Activated CD8-positive, alpha-beta T cell treated with anti-CD3 and anti-CD28 coated beads, Interleukin-2, amount 10 ng/mL, durations not matched to agents 7 days and 5 days (primary cell): ENCODE data around the gene OR6C75. TPM values are rescaled to one million over a fixed set of nuclear protein-coding genes. Genes with fewer than 3 reads are reported as not detected.
"Not testable (repeated sequence)": the region's sequence is repeated elsewhere in the genome, so short reads cannot be mapped to it uniquely, and the experiment has no call there.

Experiments used
- ATAC-seq: fragments of 150-1000 bp; cut with Tn5 transposase; one replicate; pipeline ENCODE4 v1.10.0; 2021; ENCODE audit warnings: moderate library complexity
- CTCF ChIA-PET: fragments of 350-600 bp; sonication (Branson Sonifier 250); formaldehyde crosslinking; loops from one replicate; lab custom pipeline; 2021; ENCODE audit warnings: antibody characterized with exemption; lab: Charles Lee
- POLR2A ChIA-PET: fragments of 350-600 bp; sonication (Branson Sonifier 250); formaldehyde crosslinking; loops from one replicate; lab custom pipeline; 2021; ENCODE audit warnings: antibody characterized with exemption; lab: Charles Lee
- DNase-seq: peaks from one replicate; pipeline ENCODE4 v3.0.0-alpha.2; 2020
- H3K27ac Mint-ChIP-seq: one replicate; pipeline ENCODE4 v1.8.0; 2021; ENCODE audit warnings: mild to moderate bottlenecking, mixed read lengths
- H3K27me3 Mint-ChIP-seq: one replicate; pipeline ENCODE4 v1.8.0; 2021; ENCODE audit warnings: low read depth, mixed read lengths
- H3K36me3 Mint-ChIP-seq: one replicate; pipeline ENCODE4 v1.8.0; 2021; ENCODE audit warnings: low read depth, mixed read lengths
- H3K4me1 Mint-ChIP-seq: one replicate; pipeline ENCODE4 v1.8.0; 2021; ENCODE audit warnings: low read depth, mixed read lengths
- H3K4me3 Mint-ChIP-seq: one replicate; pipeline ENCODE4 v1.8.0; 2021; ENCODE audit warnings: mild to moderate bottlenecking, mixed read lengths
- H3K9me3 Mint-ChIP-seq: one replicate; pipeline ENCODE4 v1.8.0; 2022; ENCODE audit warnings: mixed read lengths; ENCODE audit not compliant: insufficient read depth
- total RNA-seq, 2 experiments: library from RNA; stranded (reverse); gene quantifications; one replicate each; pipeline ENCODE4 v1.2.3, GENCODE V29; 2021

The OR6C75 gene
- not detected for total RNA-seq

GRCh38 chr12:55362675-55363074 lies at the start of gene OR6C75:
TSS of gene OR6C75 (plus strand) at chr12:55362975. CDS start at chr12:55365111, 2,136 bp downstream.
- Mint-ChIP-seq H3K36me3 (no peaks in the 10 kb centered on the region), H3K27ac (no peak within 1 kb of the TSS), H3K9me3 (no peaks in the 10 kb centered on the region), H3K27me3 (peaks cover 6% of the 10 kb centered on the region), H3K4me3 (no peak within 1 kb of the TSS), H3K4me1 (no peaks in the 10 kb centered on the region)
- ATAC-seq (no peak), DNase-seq (no peak)
- CTCF ChIA-PET: interaction anchor here (1.2 kb wide), 1 partner anchor 11 kb away, joined by 3 read pairs; no protein-coding TSS in a partner anchor
- POLR2A ChIA-PET: no interaction called here

DNA sequence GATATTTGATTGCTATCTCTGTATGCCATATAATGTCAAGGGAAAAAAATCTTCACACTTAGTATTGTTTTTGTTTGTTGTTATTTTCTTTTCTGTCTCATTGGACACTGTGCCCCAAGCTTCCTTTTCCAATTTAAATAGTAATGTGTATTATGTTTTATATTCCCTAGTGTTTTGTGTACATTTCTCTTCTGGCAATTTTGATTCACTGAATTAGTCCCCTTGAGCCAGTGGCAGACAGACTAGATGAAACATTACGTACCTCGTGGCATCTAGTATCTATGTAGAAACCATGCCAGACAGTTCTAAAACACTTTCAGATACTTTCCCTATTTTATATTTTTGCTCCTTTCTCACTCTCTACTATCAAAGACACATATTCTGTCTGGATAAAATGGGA lies 48.7 kb upstream of the OR6C75 start, which contains the start of gene OR6C1:
Gene OR6C1 (plus strand): TSS at position 301 of the 400 bp plus-strand sequence. CDS start 6,257 bp downstream, outside the sequence.
- ATAC-seq (no peak), DNase-seq (no peak)
- CTCF ChIA-PET: no interaction called here
- H3K27ac Mint-ChIP-seq: no peak within 1 kb of the TSS
- POLR2A ChIA-PET: no interaction called here
- peaks cover 13% of the 10 kb centered on the region for H3K27me3 Mint-ChIP-seq
- H3K4me1 Mint-ChIP-seq: no peaks in the 10 kb centered on the region
- no peaks in the 10 kb centered on the region for H3K9me3 Mint-ChIP-seq
- no peaks in the 10 kb centered on the region for H3K36me3 Mint-ChIP-seq
- H3K4me3 Mint-ChIP-seq: no peak within 1 kb of the TSS

- DNase-seq: no peak
- Mint-ChIP-seq H3K27me3 (peaks cover 8% of the 10 kb centered on the region), H3K27ac (no peak overlapping the region), H3K4me3 (no peak overlapping the region), H3K4me1 (no peaks in the 10 kb centered on the region), H3K9me3 (no peaks in the 10 kb centered on the region), H3K36me3 (no peaks in the 10 kb centered on the region)
- no peak for ATAC-seq
- ChIA-PET CTCF (no interaction called here), POLR2A (no interaction called here)
These were observed 42.6 kb upstream of the OR6C75 start for GRCh38 chr12:55320201-55320600.

DNA sequence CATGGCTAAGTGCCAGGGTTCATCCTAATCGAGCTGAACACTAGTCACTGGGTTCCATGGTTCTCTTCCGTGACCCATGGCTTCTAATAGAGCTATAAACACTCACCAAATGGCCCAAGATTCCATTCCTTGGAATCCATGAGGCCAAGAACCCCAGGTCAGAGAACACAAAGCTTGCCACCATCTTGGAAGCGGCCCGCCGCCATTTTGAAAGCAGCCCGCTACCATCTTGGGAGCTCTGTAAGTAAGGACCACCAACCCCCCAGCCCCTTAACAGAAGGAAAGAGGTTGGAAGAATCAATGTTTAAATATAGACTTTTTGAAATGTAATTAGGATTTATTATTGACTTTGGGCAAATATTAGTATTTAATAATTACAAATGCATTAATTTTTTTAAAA lies 37.0 kb upstream of the OR6C75 start:
- H3K4me3 Mint-ChIP-seq, H3K27me3 Mint-ChIP-seq, H3K27ac Mint-ChIP-seq, H3K9me3 Mint-ChIP-seq, CTCF ChIA-PET, DNase-seq, H3K36me3 Mint-ChIP-seq, H3K4me1 Mint-ChIP-seq, POLR2A ChIA-PET, ATAC-seq: not testable (repeated sequence)

GRCh38 chr12:55330446-55330845 lies 32.3 kb upstream of the OR6C75 start, which contains the start of gene OR6C3:
TSS of gene OR6C3 (plus strand) at chr12:55330746. CDS start at chr12:55331701, 955 bp downstream.
- Mint-ChIP-seq H3K27me3 (peaks cover 5% of the 10 kb centered on the region), H3K36me3 (no peaks in the 10 kb centered on the region), H3K27ac (no peak within 1 kb of the TSS), H3K9me3 (no peaks in the 10 kb centered on the region), H3K4me1 (no peaks in the 10 kb centered on the region), H3K4me3 (no peak within 1 kb of the TSS)
- DNase-seq (no peak), ATAC-seq (no peak)
- ChIA-PET POLR2A (no interaction called here), CTCF (no interaction called here)

DNA sequence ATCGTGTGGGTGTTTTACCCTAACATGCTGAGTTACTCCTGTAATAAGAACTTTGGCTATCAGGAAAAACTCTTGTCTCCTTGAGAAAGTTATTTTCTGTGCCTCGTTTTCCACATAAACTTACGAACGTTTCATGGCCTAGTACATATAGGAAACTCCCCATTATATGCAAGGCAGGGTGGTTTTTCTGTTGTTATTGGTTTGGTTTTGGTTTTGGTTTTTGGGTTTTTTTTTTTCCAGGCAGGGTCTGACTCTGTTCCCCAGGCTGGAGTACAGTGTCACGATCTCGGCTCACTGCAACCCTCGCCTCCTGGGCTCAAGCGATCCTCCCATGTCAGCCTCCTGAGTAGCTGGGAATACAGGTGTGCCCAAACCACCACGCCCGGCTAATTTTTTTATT lies 26.8 kb upstream of the OR6C75 start:
- H3K36me3 Mint-ChIP-seq: no peaks in the 10 kb centered on the region
- CTCF ChIA-PET: no interaction called here
- POLR2A ChIA-PET: no interaction called here
- DNase-seq: no peak
- no peaks in the 10 kb centered on the region for H3K4me1 Mint-ChIP-seq
- no peak for ATAC-seq
- no peak overlapping the region for H3K27ac Mint-ChIP-seq
- peaks cover 7% of the 10 kb centered on the region for H3K27me3 Mint-ChIP-seq
- no peaks in the 10 kb centered on the region for H3K9me3 Mint-ChIP-seq
- H3K4me3 Mint-ChIP-seq: no peak overlapping the region

GRCh38 chr12:55355338-55355737 lies 7.4 kb upstream of the OR6C75 start:
- H3K9me3 Mint-ChIP-seq, CTCF ChIA-PET, H3K4me3 Mint-ChIP-seq, H3K27ac Mint-ChIP-seq, H3K27me3 Mint-ChIP-seq, H3K36me3 Mint-ChIP-seq, ATAC-seq, DNase-seq, POLR2A ChIA-PET, H3K4me1 Mint-ChIP-seq: not testable (repeated sequence)

- no peaks in the 10 kb centered on the region for H3K9me3 Mint-ChIP-seq
- H3K4me1 Mint-ChIP-seq: no peaks in the 10 kb centered on the region
- no peak overlapping the region for H3K4me3 Mint-ChIP-seq
- DNase-seq (no peak), ATAC-seq (no peak)
- CTCF ChIA-PET: no interaction called here
- peaks cover 6% of the 10 kb centered on the region for H3K27me3 Mint-ChIP-seq
- H3K36me3 Mint-ChIP-seq: no peaks in the 10 kb centered on the region
- no peak overlapping the region for H3K27ac Mint-ChIP-seq
- POLR2A ChIA-PET: no interaction called here
These were observed 2.3 kb downstream of the OR6C75 start for GRCh38 chr12:55365086-55365485.

GRCh38 chr12:55372521-55372920 lies 9.7 kb downstream of the OR6C75 start:
- H3K4me3 Mint-ChIP-seq: no peak overlapping the region
- ChIA-PET CTCF (no interaction called here), POLR2A (no interaction called here)
- H3K4me1 Mint-ChIP-seq: no peaks in the 10 kb centered on the region
- H3K9me3 Mint-ChIP-seq: no peaks in the 10 kb centered on the region
- H3K27me3 Mint-ChIP-seq: no peaks in the 10 kb centered on the region
- no peak for DNase-seq
- H3K27ac Mint-ChIP-seq: no peak overlapping the region
- ATAC-seq: no peak
- no peaks in the 10 kb centered on the region for H3K36me3 Mint-ChIP-seq

- no peak overlapping the region for H3K27ac Mint-ChIP-seq
- ChIA-PET POLR2A (no interaction called here), CTCF (no interaction called here)
- no peak overlapping the region for H3K4me3 Mint-ChIP-seq
- H3K27me3 Mint-ChIP-seq: no peaks in the 10 kb centered on the region
- no peaks in the 10 kb centered on the region for H3K9me3 Mint-ChIP-seq
- no peak for DNase-seq
- no peaks in the 10 kb centered on the region for H3K36me3 Mint-ChIP-seq
- no peak for ATAC-seq
- no peaks in the 10 kb centered on the region for H3K4me1 Mint-ChIP-seq
These were observed 23.1 kb downstream of the OR6C75 start for GRCh38 chr12:55385891-55386290.

GRCh38 chr12:55392032-55392795 lies 29.4 kb downstream of the OR6C75 start:
- Mint-ChIP-seq H3K36me3 (no peaks in the 10 kb centered on the region), H3K4me3 (no peak overlapping the region), H3K27me3 (peaks cover 6% of the 10 kb centered on the region), H3K4me1 (no peaks in the 10 kb centered on the region), H3K9me3 (no peaks in the 10 kb centered on the region), H3K27ac (no peak overlapping the region)
- POLR2A ChIA-PET: no interaction called here
- CTCF ChIA-PET: no interaction called here
- DNase-seq: no peak
- ATAC-seq: no peak

- H3K36me3 Mint-ChIP-seq: no peaks in the 10 kb centered on the region
- ChIA-PET CTCF (no interaction called here), POLR2A (no interaction called here)
- H3K4me1 Mint-ChIP-seq: no peaks in the 10 kb centered on the region
- no peak for ATAC-seq
- no peak for DNase-seq
- no peak overlapping the region for H3K27ac Mint-ChIP-seq
- no peaks in the 10 kb centered on the region for H3K9me3 Mint-ChIP-seq
- H3K27me3 Mint-ChIP-seq: peaks cover 20% of the 10 kb centered on the region
- no peak overlapping the region for H3K4me3 Mint-ChIP-seq
These were observed 33.6 kb downstream of the OR6C75 start for GRCh38 chr12:55396326-55396725.
